Endothelial cell of umbilical vein (primary cell): ENCODE data around the gene MCC. TPM values are rescaled to one million over a fixed set of nuclear protein-coding genes. Genes with fewer than 3 reads are reported as not detected.

Experiments used
- BruUV-seq: library from RNA; stranded (reverse); fragments of 400-500 nt; replicated peaks from 2 replicates; lab custom pipeline; 2021; lab: Mats Ljungman, UMichigan
- CTCF ChIA-PET: fragments of 300-600, 350-600 bp; sonication (Branson Sonifier 250); formaldehyde crosslinking; loops from one replicate; lab custom pipeline; 2021; ENCODE audit warnings: antibody characterized with exemption, inconsistent platforms; lab: Charles Lee
- POLR2A ChIA-PET: fragments of 300-600, 350-600 bp; sonication (Branson Sonifier 250); formaldehyde crosslinking; loops from one replicate; lab custom pipeline; 2021; ENCODE audit warnings: antibody characterized with exemption, inconsistent platforms; lab: Charles Lee
- DNase-seq: peaks from one replicate; pipeline ENCODE4 v3.0.0-alpha.2; 2011; ENCODE audit warnings: low read depth, low spot score
- FAIRE-seq: peaks from 2 replicates; lab custom pipeline; 2011; peaks lifted over from hg19 to GRCh38; lab: Jason Lieb, UNC
- H2AFZ ChIP-seq: 2 replicates; pipeline ENCODE4 v1.6.0; 2012; ENCODE audit warnings: low read depth, low read length, control low read depth, inconsistent platforms
- H3K27ac ChIP-seq: 2 replicates; pipeline ENCODE4 v1.5.1; 2011; ENCODE audit warnings: low read depth, mild to moderate bottlenecking, control low read depth, low read length, moderate library complexity; ENCODE audit not compliant: insufficient read depth
- H3K27me3 ChIP-seq, 2 experiments: 2 replicates each; pipeline versions ENCODE4 v1.6.0 to v1.6.1; 2011; ENCODE audit warnings: low read length in 2 of 2, mixed read lengths in 1 of 2; ENCODE audit not compliant: control insufficient read depth in 2 of 2, insufficient read depth in 2 of 2
- H3K36me3 ChIP-seq, 2 experiments: 2 replicates in 1 of 2; 3 replicates in 1 of 2; pipeline ENCODE4 v1.5.1; 2011; ENCODE audit warnings: low read length in 2 of 2, mild to moderate bottlenecking in 1 of 2, moderate library complexity in 1 of 2; ENCODE audit not compliant: control insufficient read depth in 2 of 2, insufficient read depth in 2 of 2; ENCODE audit errors: extremely low read depth in 1 of 2
- H3K4me1 ChIP-seq: 3 replicates; pipeline ENCODE4 v1.5.1; 2011; ENCODE audit warnings: mild to moderate bottlenecking, low read length; ENCODE audit not compliant: control insufficient read depth, insufficient read depth; ENCODE audit errors: extremely low read depth
- H3K4me2 ChIP-seq: 2 replicates; pipeline ENCODE4 v1.6.1; 2011; ENCODE audit warnings: low read length, control low read depth, mixed read lengths; ENCODE audit not compliant: insufficient read depth
- H3K4me3 ChIP-seq, 3 experiments: fragments of 200-600 bp in 1 of 3; sonication (generic), shearing (Covaris generic) in 1 of 3; replicated peaks in 1 of 3; 2 replicates each; pipeline ENCODE4 v1.5.1; 2011 to 2016; ENCODE audit warnings: control low read depth in 3 of 3, low read length in 3 of 3, mild to moderate bottlenecking in 2 of 3, inconsistent platforms in 1 of 3, low read depth in 1 of 3, moderate library complexity in 1 of 3; ENCODE audit not compliant: insufficient read depth in 1 of 3
- H3K79me2 ChIP-seq: 2 replicates; pipeline ENCODE4 v1.6.0; 2012; ENCODE audit warnings: low read length, inconsistent platforms; ENCODE audit not compliant: control insufficient read depth, insufficient read depth
- H3K9ac ChIP-seq: replicated peaks from 2 replicates; pipeline ENCODE3; 2011; ENCODE audit warnings: low read length, control low read depth; ENCODE audit not compliant: insufficient read depth; ENCODE audit errors: extremely low read depth
- H3K9me1 ChIP-seq: replicated peaks from 3 replicates; pipeline ENCODE4 v1.6.0; 2011; ENCODE audit warnings: mild to moderate bottlenecking, low read length; ENCODE audit not compliant: control insufficient read depth, insufficient read depth; ENCODE audit errors: extremely low read depth
- H3K9me3 ChIP-seq: replicated peaks from 2 replicates; pipeline ENCODE4 v1.5.1; 2012; ENCODE audit warnings: low read length, inconsistent platforms; ENCODE audit not compliant: control insufficient read depth, insufficient read depth
- H4K20me1 ChIP-seq: replicated peaks from 2 replicates; pipeline ENCODE3; 2011; ENCODE audit warnings: mild to moderate bottlenecking, low read length; ENCODE audit not compliant: control insufficient read depth, insufficient read depth; ENCODE audit errors: extremely low read depth
- CTCF ChIP-seq, 2 donors: IDR thresholded peaks; 1 replicate in 1 of 2; 2 replicates in 1 of 2; pipeline ENCODE4 v1.5.1; 2011; ENCODE audit warnings: low read length in 2 of 2, mild to moderate bottlenecking in 2 of 2, moderate library complexity in 2 of 2, control low read depth in 1 of 2, inconsistent platforms in 1 of 2, low read depth in 1 of 2; ENCODE audit not compliant: insufficient read depth in 1 of 2; ENCODE audit errors: extremely low read depth in 1 of 2
- EZH2 ChIP-seq: IDR thresholded peaks from 2 replicates; pipeline ENCODE4 v1.6.1; 2012; ENCODE audit warnings: borderline replicate concordance, low read depth, mild to moderate bottlenecking, moderate library complexity, low read length, inconsistent platforms; ENCODE audit not compliant: severe bottlenecking
- FOS ChIP-seq: IDR thresholded peaks from 2 replicates; pipeline ENCODE4 v1.6.1; 2011; ENCODE audit warnings: mild to moderate bottlenecking, low read length, moderate library complexity, borderline replicate concordance; ENCODE audit not compliant: insufficient read depth
- GATA2 ChIP-seq: IDR thresholded peaks from 2 replicates; pipeline ENCODE4 v1.7.0; 2011; ENCODE audit warnings: low read depth, mild to moderate bottlenecking, moderate library complexity, mixed read lengths, low read length; ENCODE audit not compliant: insufficient read length, insufficient read depth
- MAX ChIP-seq: IDR thresholded peaks from 2 replicates; pipeline ENCODE4 v1.6.1; 2011; ENCODE audit not compliant: insufficient read depth, insufficient read length
- MYC ChIP-seq: IDR thresholded peaks from one replicate; pipeline ENCODE4 v1.6.1; 2011; ENCODE audit warnings: mild to moderate bottlenecking, low read depth, low read length
- POLR2AphosphoS5 ChIP-seq: IDR thresholded peaks from 2 replicates; pipeline ENCODE4 v1.6.1; 2012; ENCODE audit warnings: low read depth, mild to moderate bottlenecking, control low read depth, low read length, moderate library complexity; ENCODE audit not compliant: insufficient read depth
- dilution Hi-C: fragments of 300-500 bp; cut with MboI; formaldehyde crosslinking; loops from one replicate; pipeline ENCODE4 v1.15.0; 2019; ENCODE audit warnings: low sequenced_read_pairs; ENCODE audit not compliant: extremely low pct_ligation_motif_present
- intact Hi-C: fragments of 100-400 bp; cut with micrococcal nuclease; formaldehyde crosslinking; loops from one replicate; pipeline ENCODE4 v1.10.0; 2022
- polyA plus RNA-seq, 4 experiments: library from polyadenylated mRNA; depleted of rRNA in 3 of 4; stranded (reverse) in 3 of 4; unstranded in 1 of 4; fragments of >200 nt; gene quantifications; 2 replicates each; pipeline versions ENCODE4 v1.2.1 to v1.2.3, GENCODE V29; 2011 to 2012; ENCODE audit warnings: missing spikeins in 1 of 4
- total RNA-seq: library from RNA; stranded (reverse); gene quantifications from 2 replicates; pipeline ENCODE4 v1.2.3, GENCODE V29; 2021

MCC gene
- total and polyA plus RNA-seq, 2 donors (not counting 3 experiments of a cell fraction or from before 2014, with no cell fraction given) = 6.9 to 27.5 TPM

GRCh38 chr5:113331209-113331551, 157.1 kb downstream of the MCC start:
- TF ChIP-seq FOS (peak; percentile 9), POLR2AphosphoS5 (no peak)
- FAIRE-seq (peak; percentile 67), DNase-seq (no peak)
- ChIA-PET CTCF (interaction anchor here (0.6 to 2.9 kb wide), 14 partner anchors 18 to 335 kb away, joined by 3 to 97 read pairs (median 5); no protein-coding TSS in a partner anchor), POLR2A (interaction anchor here (0.9 to 1.0 kb wide), 2 partner anchors 272 to 336 kb away, joined by 3 to 4 read pairs; no protein-coding TSS in a partner anchor)
- H3K4me1 ChIP-seq = peaks cover 9% of the 10 kb centered on the region
- peak overlapping the region; percentile 19 for H2AFZ ChIP-seq
- no peak overlapping the region for H3K4me2 ChIP-seq
- H3K27ac ChIP-seq = no peak overlapping the region
- dilution Hi-C loops = no loop called here
- no peaks in the 10 kb centered on the region for H3K9me3 ChIP-seq
- no peaks in the 10 kb centered on the region for H3K36me3 ChIP-seq
- no peak overlapping the region for H3K4me3 ChIP-seq
- no TSS peak for BruUV-seq
- H3K9me1 ChIP-seq = no peaks in the 10 kb centered on the region
- intact Hi-C loops = loop anchor here (2.0 kb wide), 1 partner anchor 36 kb away; no protein-coding TSS in a partner anchor
- no peak overlapping the region for H3K9ac ChIP-seq
- H3K79me2 ChIP-seq = no peaks in the 10 kb centered on the region
- H3K27me3 ChIP-seq = no peaks in the 10 kb centered on the region
- no peaks in the 10 kb centered on the region for H4K20me1 ChIP-seq

GRCh38 chr5:113330533-113331208, 157.6 kb downstream of the MCC start:
- Histone ChIP-seq H3K27ac (no peak overlapping the region), H3K79me2 (no peaks in the 10 kb centered on the region), H3K9ac (no peak overlapping the region), H3K9me3 (no peaks in the 10 kb centered on the region), H4K20me1 (no peaks in the 10 kb centered on the region), H3K4me2 (peak overlapping the region; percentile 57), H3K36me3 (no peaks in the 10 kb centered on the region), H3K4me1 (peaks cover 9% of the 10 kb centered on the region), H2AFZ (peak overlapping the region; percentile 40), H3K27me3 (no peaks in the 10 kb centered on the region), H3K4me3 (no peak overlapping the region), H3K9me1 (no peaks in the 10 kb centered on the region)
- no peak for TF ChIP-seq EZH2
- TF ChIP-seq GATA2 = peak; percentile 24
- no peak for TF ChIP-seq MYC
- peak; percentile 20 to 30 for TF ChIP-seq CTCF (IDR thresholded peaks at IDR 0.05; ENCODE audit: extremely low read depth in 1 of 2, insufficient read depth in 1 of 2, low read depth in 1 of 2, low read length in 2 of 2)
- TF ChIP-seq FOS = no peak
- TF ChIP-seq MAX = no peak
- FAIRE-seq = peak; percentile 74
- no TSS peak for BruUV-seq
- peak; percentile 75 for DNase-seq
- intact Hi-C loops (loop anchor here (1.0 to 2.0 kb wide), 4 partner anchors 36 to 334 kb away; no protein-coding TSS in a partner anchor), dilution Hi-C loops (no loop called here)
- ChIA-PET CTCF (interaction anchor here (0.6 to 2.9 kb wide), 18 partner anchors 33 to 335 kb away, joined by 3 to 97 read pairs (median 4); no protein-coding TSS in a partner anchor), POLR2A (interaction anchor here (1.0 kb wide), 1 partner anchor 272 kb away, joined by 4 read pairs; no protein-coding TSS in a partner anchor)
